WTC11 (cell line): ENCODE results near the gene TOB2. TPM values are rescaled to one million over a fixed set of nuclear protein-coding genes. Genes with fewer than 3 reads are reported as not detected.

Source experiments
- ATAC-seq: fragments of 200-7000 bp; cut with Tn5 transposase; 2 replicates; pipeline ENCODE4 v1.10.0; 2021; ENCODE audit warnings: mild to moderate bottlenecking, moderate library complexity
- CTCF ChIA-PET: fragments of 300-600 bp; sonication (Branson Sonifier 250); formaldehyde crosslinking; loops from one replicate; lab custom pipeline; 2021; ENCODE audit warnings: antibody characterized with exemption; lab: Charles Lee
- POLR2A ChIA-PET: fragments of 350-600 bp; sonication (Branson Sonifier 250); formaldehyde crosslinking; loops from one replicate; lab custom pipeline; 2021; ENCODE audit warnings: antibody characterized with exemption; lab: Charles Lee
- DNase-seq: peaks from one replicate; pipeline ENCODE4 v3.0.0; 2021; ENCODE audit warnings: low spot score
- H3K27ac Mint-ChIP-seq: 2 replicates; pipeline ENCODE4 v1.8.0; 2021; ENCODE audit warnings: mixed read lengths
- H3K27me3 Mint-ChIP-seq: 2 replicates; pipeline ENCODE4 v1.8.0; 2021; ENCODE audit warnings: low read depth, mild to moderate bottlenecking, moderate library complexity, mixed read lengths
- H3K36me3 Mint-ChIP-seq: 2 replicates; pipeline ENCODE4 v1.8.0; 2021; ENCODE audit warnings: mixed read lengths
- H3K4me1 Mint-ChIP-seq: 2 replicates; pipeline ENCODE4 v1.8.0; 2022; ENCODE audit warnings: mixed read lengths
- H3K4me3 Mint-ChIP-seq: 2 replicates; pipeline ENCODE4 v1.8.0; 2021; ENCODE audit warnings: mild to moderate bottlenecking, moderate library complexity, mixed read lengths
- H3K9me3 Mint-ChIP-seq: 2 replicates; pipeline ENCODE4 v1.8.0; 2021; ENCODE audit warnings: mixed read lengths
- AFF4 ChIP-seq: sonication (generic); formaldehyde crosslinking; IDR thresholded peaks from 2 replicates; pipeline ENCODE4 v1.8.1; 2023; ENCODE audit warnings: mild to moderate bottlenecking, missing genetic modification reagents, borderline replicate concordance
- ATF2 ChIP-seq: sonication (generic); formaldehyde crosslinking; IDR thresholded peaks from 2 replicates; pipeline ENCODE4 v1.8.1; 2022; ENCODE audit warnings: low read depth, missing genetic modification reagents, borderline replicate concordance
- CBFB ChIP-seq: sonication (generic); formaldehyde crosslinking; IDR thresholded peaks from 2 replicates; pipeline ENCODE4 v1.8.1; 2022; ENCODE audit warnings: mild to moderate bottlenecking, low read depth, missing genetic modification reagents
- ERG ChIP-seq: fragments of 250-450 bp; sonication (Bioruptor Pico); IDR thresholded peaks from 2 replicates; pipeline ENCODE4 v1.8.0; 2021; ENCODE audit warnings: mild to moderate bottlenecking
- ESRRA ChIP-seq: sonication (generic); formaldehyde crosslinking; IDR thresholded peaks from 2 replicates; pipeline ENCODE4 v1.8.1; 2022; ENCODE audit warnings: mild to moderate bottlenecking, missing genetic modification reagents, borderline replicate concordance
- FOXP1 ChIP-seq: sonication (generic); formaldehyde crosslinking; IDR thresholded peaks from 2 replicates; pipeline ENCODE4 v1.8.0; 2022; ENCODE audit warnings: missing genetic modification reagents, mild to moderate bottlenecking, moderate library complexity, borderline replicate concordance
- GABPB1 ChIP-seq: sonication (generic); formaldehyde crosslinking; IDR thresholded peaks from 2 replicates; pipeline ENCODE4 v1.8.1; 2023; ENCODE audit warnings: mild to moderate bottlenecking, missing genetic modification reagents
- GTF2I ChIP-seq: fragments of 250-450 bp; sonication (Bioruptor Pico); conservative IDR thresholded peaks from 2 replicates; pipeline ENCODE4 v1.4.0; 2021; ENCODE audit warnings: mild to moderate bottlenecking
- IRF2 ChIP-seq: sonication (generic); formaldehyde crosslinking; IDR thresholded peaks from 2 replicates; pipeline ENCODE4 v1.8.0; 2022; ENCODE audit warnings: low read depth, missing genetic modification reagents, borderline replicate concordance
- JAZF1 ChIP-seq: fragments of 250-450 bp; sonication (Bioruptor Pico); IDR thresholded peaks from 2 replicates; pipeline ENCODE4 v1.9.0; 2021; ENCODE audit warnings: moderate library complexity, mild to moderate bottlenecking, inconsistent platforms
- NFE2L1 ChIP-seq: sonication (generic); formaldehyde crosslinking; IDR thresholded peaks from 2 replicates; pipeline ENCODE4 v1.8.1; 2023; ENCODE audit warnings: missing genetic modification reagents
- NFYB ChIP-seq: sonication (generic); formaldehyde crosslinking; conservative IDR thresholded peaks from 2 replicates; pipeline ENCODE4 v1.8.0; 2022; ENCODE audit warnings: low read depth, missing genetic modification reagents
- NR2C2 ChIP-seq: sonication (generic); formaldehyde crosslinking; IDR thresholded peaks from 2 replicates; pipeline ENCODE4 v1.8.0; 2022; ENCODE audit warnings: mild to moderate bottlenecking, missing genetic modification reagents
- SP1 ChIP-seq: sonication (generic); formaldehyde crosslinking; conservative IDR thresholded peaks from 2 replicates; pipeline ENCODE4 v1.8.1; 2022; ENCODE audit warnings: missing genetic modification reagents
- TCF7 ChIP-seq: sonication (generic); formaldehyde crosslinking; IDR thresholded peaks from 2 replicates; pipeline ENCODE4 v1.8.0; 2022; ENCODE audit warnings: mild to moderate bottlenecking, low read depth, missing genetic modification reagents, moderate library complexity
- TEAD1 ChIP-seq: sonication (generic); formaldehyde crosslinking; IDR thresholded peaks from 2 replicates; pipeline ENCODE4 v1.8.0; 2022; ENCODE audit warnings: mild to moderate bottlenecking, missing genetic modification reagents
- ZNF219 ChIP-seq: sonication (generic); formaldehyde crosslinking; IDR thresholded peaks from 2 replicates; pipeline ENCODE4 v1.8.0; 2023; ENCODE audit warnings: missing genetic modification reagents, mild to moderate bottlenecking, borderline replicate concordance
- ZNF396 ChIP-seq: fragments of 250-450 bp; sonication (Bioruptor Pico); IDR thresholded peaks from 2 replicates; pipeline ENCODE4 v1.8.0; 2021; ENCODE audit warnings: mild to moderate bottlenecking, moderate library complexity, borderline replicate concordance
- ZNF532 ChIP-seq: fragments of 250-450 bp; sonication (Bioruptor Pico); IDR thresholded peaks from 2 replicates; pipeline ENCODE4 v1.9.0; 2021; ENCODE audit warnings: mild to moderate bottlenecking, borderline replicate concordance
- total RNA-seq: library from RNA; stranded (reverse); gene quantifications from 3 replicates; pipeline ENCODE4 v1.2.3, GENCODE V29; 2021
- TF ChIP-seq, protein P1 (sequence below): sonication (generic); formaldehyde crosslinking; IDR thresholded peaks from 2 replicates; pipeline ENCODE4 v1.8.0; 2022; ENCODE audit warnings: mild to moderate bottlenecking, missing genetic modification reagents
- TF ChIP-seq, protein P2 (sequence below): sonication (generic); formaldehyde crosslinking; IDR thresholded peaks from 2 replicates; pipeline ENCODE4 v1.8.1; 2022; ENCODE audit warnings: low read depth, mild to moderate bottlenecking, moderate library complexity, missing genetic modification reagents, borderline replicate concordance

TOB2 gene
- total RNA-seq, 1 experiment from 2014 or later = 46.6 TPM

DNA sequence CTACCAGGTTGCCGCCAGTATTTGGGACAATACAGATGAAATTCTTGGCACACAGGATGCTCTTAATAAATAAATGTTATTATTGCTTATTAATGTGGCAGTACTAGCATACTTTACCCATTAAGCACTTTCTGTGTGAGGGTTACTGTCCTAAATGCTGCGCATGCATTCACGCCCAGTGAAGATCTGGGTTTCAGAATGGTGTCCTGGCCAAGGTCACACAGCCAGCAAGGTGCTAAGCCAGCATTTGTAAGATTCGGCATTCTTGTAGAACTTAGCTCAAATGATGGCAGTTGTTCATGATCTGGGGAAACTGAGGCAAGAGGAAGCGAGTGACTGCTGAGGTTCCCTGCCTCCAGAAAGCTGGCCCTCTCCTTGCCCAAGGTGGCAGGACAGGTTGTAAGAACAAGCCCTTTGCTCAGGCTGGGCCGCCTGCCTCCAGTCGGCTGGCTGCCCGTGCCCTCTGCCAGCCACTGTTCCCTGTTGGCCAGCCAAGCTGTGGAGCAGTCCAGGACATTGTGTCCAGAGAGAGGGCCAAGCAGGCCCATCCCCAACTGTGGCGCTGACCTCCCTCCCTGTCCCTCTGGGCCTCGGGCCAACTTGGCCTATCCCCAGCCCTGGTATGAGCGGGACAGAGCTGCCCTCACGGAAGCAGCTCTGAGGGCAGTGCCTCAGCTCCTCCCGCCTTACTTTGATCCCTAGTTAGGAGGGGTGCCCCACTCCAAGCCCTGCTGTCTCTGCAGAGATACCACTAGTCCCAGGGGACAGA, 28.8 kb downstream of the TOB2 start:
- TF ChIP-seq GTF2I (CRISPR knock-in tag) (no peak), CBFB (CRISPR knock-in tag) (no peak), TEAD1 (CRISPR knock-in tag) (no peak), NFYB (CRISPR knock-in tag) (no peak), GABPB1 (CRISPR knock-in tag) (no peak), NR2C2 (CRISPR knock-in tag) (no peak), ATF2 (CRISPR knock-in tag) (no peak), FOXP1 (no peak), NFE2L1 (CRISPR knock-in tag) (no peak), JAZF1 (CRISPR knock-in tag) (no peak), ZNF396 (CRISPR knock-in tag) (no peak)
- H3K9me3 Mint-ChIP-seq = no peaks in the 10 kb centered on the region
- ChIA-PET CTCF (interaction anchor here (1.2 to 2.9 kb wide), 3 partner anchors 14 to 109 kb away, joined by 3 to 10 read pairs (median 4); partner anchors contain the start of gene TOB2), POLR2A (interaction anchor here (0.6 to 1.7 kb wide), 4 partner anchors 29 to 267 kb away, joined by 3 to 5 read pairs (median 4); partner anchors contain the start of genes ACO2, PHF5A and TOB2)
- peaks cover 9% of the 10 kb centered on the region for H3K4me1 Mint-ChIP-seq
- H3K36me3 Mint-ChIP-seq = no peaks in the 10 kb centered on the region
- no peak for ATAC-seq
- H3K27me3 Mint-ChIP-seq = no peaks in the 10 kb centered on the region
- peak overlapping the region; percentile 24; the same call in 1 of the 2 replicates for H3K27ac Mint-ChIP-seq
- DNase-seq = no peak
- no peak overlapping the region for H3K4me3 Mint-ChIP-seq

GRCh38 chr22:41415554-41415953, 31.0 kb downstream of the TOB2 start:
- CTCF ChIA-PET = interaction anchor here (0.7 kb wide), 1 partner anchor 13 kb away, joined by 3 read pairs; no protein-coding TSS in a partner anchor
- H3K27me3 Mint-ChIP-seq = no peaks in the 10 kb centered on the region
- DNase-seq (no peak), ATAC-seq (no peak)
- peaks cover 22% of the 10 kb centered on the region for H3K4me1 Mint-ChIP-seq
- no peak overlapping the region for H3K4me3 Mint-ChIP-seq
- H3K36me3 Mint-ChIP-seq = no peaks in the 10 kb centered on the region
- H3K27ac Mint-ChIP-seq = no peak overlapping the region
- no peaks in the 10 kb centered on the region for H3K9me3 Mint-ChIP-seq
- POLR2A ChIA-PET = no interaction called here
- TF ChIP-seq ESRRA (CRISPR knock-in tag) (no peak), TCF7 (CRISPR knock-in tag) (no peak), AFF4 (CRISPR knock-in tag) (no peak), ERG (no peak), IRF2 (CRISPR knock-in tag) (no peak), SP1 (CRISPR knock-in tag) (no peak), ZNF219 (no peak), ZNF532 (CRISPR knock-in tag) (no peak)
- TF ChIP-seq, protein P1, sequence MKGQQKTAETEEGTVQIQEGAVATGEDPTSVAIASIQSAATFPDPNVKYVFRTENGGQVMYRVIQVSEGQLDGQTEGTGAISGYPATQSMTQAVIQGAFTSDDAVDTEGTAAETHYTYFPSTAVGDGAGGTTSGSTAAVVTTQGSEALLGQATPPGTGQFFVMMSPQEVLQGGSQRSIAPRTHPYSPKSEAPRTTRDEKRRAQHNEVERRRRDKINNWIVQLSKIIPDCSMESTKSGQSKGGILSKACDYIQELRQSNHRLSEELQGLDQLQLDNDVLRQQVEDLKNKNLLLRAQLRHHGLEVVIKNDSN (CRISPR knock-in tag) = no peak
- TF ChIP-seq, protein P2, sequence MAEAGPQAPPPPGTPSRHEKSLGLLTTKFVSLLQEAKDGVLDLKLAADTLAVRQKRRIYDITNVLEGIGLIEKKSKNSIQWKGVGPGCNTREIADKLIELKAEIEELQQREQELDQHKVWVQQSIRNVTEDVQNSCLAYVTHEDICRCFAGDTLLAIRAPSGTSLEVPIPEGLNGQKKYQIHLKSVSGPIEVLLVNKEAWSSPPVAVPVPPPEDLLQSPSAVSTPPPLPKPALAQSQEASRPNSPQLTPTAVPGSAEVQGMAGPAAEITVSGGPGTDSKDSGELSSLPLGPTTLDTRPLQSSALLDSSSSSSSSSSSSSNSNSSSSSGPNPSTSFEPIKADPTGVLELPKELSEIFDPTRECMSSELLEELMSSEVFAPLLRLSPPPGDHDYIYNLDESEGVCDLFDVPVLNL (CRISPR knock-in tag) = no peak
